NB4 (cell line): ENCODE data around the gene RPEL1.
A peak's percentile ranks its signal among the peaks of the same experiment; 100 is the strongest.

Experiments
- DNase-seq: peaks from one replicate; pipeline ENCODE4 v3.0.0; 2010; ENCODE audit warnings: low read depth
- H3K4me3 ChIP-seq: one replicate; pipeline ENCODE4 v1.5.1; 2011; ENCODE audit warnings: mild to moderate bottlenecking, low read depth, low read length, moderate library complexity
- MYC ChIP-seq: IDR thresholded peaks from 2 replicates; pipeline ENCODE4 v1.6.1; 2011; ENCODE audit warnings: low read depth, low read length
- POLR2A ChIP-seq: IDR thresholded peaks from 2 replicates; pipeline ENCODE4 v1.6.1; 2011; ENCODE audit warnings: mild to moderate bottlenecking; ENCODE audit not compliant: insufficient read length; ENCODE audit errors: extremely low read depth
- TF ChIP-seq, protein P1 (sequence below): IDR thresholded peaks from 2 replicates; pipeline ENCODE4 v1.6.1; 2011; ENCODE audit warnings: low read depth, low read length
- TF ChIP-seq, protein P2 (sequence below): IDR thresholded peaks from one replicate; pipeline ENCODE4 v1.5.1; 2012; ENCODE audit warnings: low read depth, low read length

Gene RPEL1

DNA sequence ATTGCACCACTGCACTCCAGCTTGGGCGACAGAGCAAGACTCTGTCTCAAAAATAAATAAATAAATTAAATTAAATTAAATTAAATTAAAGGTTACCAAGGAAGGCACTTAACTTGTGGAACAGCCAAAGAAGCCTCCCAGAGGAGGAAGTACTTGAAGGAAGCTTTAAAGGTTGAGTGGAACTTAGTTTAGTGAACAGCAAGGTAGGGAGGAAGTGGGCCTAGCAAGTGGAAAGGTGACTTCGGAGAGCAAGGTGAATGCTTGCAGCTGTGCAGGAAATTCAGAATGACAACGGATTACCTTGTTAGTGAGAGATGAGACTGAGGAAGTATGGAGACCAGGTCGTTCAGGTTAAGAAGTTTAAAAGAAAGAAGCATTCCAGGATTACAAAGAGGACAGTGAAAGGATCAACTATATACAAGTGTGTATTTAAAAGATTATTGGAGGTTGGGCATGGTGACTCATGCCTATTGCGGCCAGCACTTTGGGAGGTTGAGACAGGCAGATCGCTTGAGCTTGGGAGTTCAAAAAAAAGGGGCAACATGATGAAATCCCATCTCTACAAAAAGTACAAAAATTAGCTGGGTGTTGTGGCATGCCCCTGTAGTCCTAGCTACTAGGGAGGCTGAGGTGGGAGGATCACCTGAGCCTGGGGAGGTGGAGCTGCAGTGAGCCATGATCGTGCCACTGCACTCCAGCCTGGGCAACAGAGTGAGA, 12.8 kb upstream of the RPEL1 start:
- peak; percentile 77 for DNase-seq
- TF ChIP-seq, protein P1, sequence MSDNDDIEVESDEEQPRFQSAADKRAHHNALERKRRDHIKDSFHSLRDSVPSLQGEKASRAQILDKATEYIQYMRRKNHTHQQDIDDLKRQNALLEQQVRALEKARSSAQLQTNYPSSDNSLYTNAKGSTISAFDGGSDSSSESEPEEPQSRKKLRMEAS, result no peak
- TF ChIP-seq, protein P2, sequence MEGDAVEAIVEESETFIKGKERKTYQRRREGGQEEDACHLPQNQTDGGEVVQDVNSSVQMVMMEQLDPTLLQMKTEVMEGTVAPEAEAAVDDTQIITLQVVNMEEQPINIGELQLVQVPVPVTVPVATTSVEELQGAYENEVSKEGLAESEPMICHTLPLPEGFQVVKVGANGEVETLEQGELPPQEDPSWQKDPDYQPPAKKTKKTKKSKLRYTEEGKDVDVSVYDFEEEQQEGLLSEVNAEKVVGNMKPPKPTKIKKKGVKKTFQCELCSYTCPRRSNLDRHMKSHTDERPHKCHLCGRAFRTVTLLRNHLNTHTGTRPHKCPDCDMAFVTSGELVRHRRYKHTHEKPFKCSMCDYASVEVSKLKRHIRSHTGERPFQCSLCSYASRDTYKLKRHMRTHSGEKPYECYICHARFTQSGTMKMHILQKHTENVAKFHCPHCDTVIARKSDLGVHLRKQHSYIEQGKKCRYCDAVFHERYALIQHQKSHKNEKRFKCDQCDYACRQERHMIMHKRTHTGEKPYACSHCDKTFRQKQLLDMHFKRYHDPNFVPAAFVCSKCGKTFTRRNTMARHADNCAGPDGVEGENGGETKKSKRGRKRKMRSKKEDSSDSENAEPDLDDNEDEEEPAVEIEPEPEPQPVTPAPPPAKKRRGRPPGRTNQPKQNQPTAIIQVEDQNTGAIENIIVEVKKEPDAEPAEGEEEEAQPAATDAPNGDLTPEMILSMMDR, result no peak
- TF ChIP-seq POLR2A, result no peak
- no peak for TF ChIP-seq MYC
- no peak overlapping the region for H3K4me3 ChIP-seq

DNA sequence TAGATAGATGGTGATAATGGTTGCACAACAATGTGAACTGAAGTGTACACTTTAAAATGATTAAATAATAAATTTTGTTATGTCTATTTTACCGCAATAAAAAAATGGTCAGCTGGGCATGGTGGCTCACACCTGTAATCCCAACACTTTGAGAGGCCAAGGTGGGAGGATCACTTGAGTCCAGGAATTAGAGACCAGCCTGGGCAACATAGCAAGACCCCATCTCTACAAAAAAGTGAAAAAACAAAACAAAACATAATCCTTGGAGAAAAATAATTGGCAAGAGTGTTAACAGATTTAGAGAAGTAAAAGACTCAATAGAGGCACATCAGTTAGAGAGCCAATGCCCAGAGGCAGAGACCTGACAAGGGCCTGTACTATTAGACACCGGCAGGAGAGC, 9.9 kb upstream of the RPEL1 start:
- no peak for DNase-seq
- TF ChIP-seq MYC, result no peak
- TF ChIP-seq, protein P1, result no peak
- TF ChIP-seq POLR2A, result no peak
- TF ChIP-seq, protein P2, result no peak
- no peak overlapping the region for H3K4me3 ChIP-seq

DNA sequence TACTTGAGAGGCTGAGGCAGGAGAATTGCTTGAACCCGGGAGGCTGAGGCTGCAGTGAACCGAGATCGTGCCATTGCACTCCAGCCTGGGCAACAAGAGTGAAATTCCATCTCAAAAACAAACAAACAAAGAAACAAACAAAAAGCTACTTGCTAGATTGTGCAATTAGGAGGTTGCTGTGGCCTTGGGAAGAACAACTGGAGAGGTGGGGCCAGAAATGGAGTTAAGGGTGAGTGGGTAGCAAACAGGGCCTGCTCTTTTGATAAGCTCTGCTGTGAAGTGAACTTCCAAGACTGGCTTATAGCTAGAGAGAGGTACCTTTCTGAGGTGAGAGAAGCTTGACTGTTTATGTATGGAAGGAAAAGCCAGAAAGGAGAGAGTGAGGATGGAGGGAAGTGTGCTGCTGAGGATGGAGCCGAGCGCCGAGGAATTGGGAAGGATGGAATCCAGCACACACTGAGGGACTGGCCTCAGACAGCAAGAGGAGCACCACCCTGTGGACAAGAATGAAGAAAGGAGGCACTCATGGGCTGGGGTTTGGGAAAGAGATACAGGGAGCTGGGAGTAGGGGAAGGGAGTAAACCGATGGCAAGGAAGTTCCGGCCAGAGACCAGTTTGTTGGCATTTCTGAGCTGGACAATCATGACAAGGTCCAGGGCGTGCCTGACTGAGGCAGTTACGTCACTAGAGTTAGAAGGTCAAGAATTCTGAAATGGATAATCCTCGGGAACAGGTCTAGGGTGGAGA, 7.0 kb upstream of the RPEL1 start:
- TF ChIP-seq POLR2A (no peak), MYC (no peak)
- TF ChIP-seq, protein P2, result peak; percentile 3
- TF ChIP-seq, protein P1, result no peak
- no peak overlapping the region for H3K4me3 ChIP-seq
- DNase-seq, result no peak

GRCh38 chr10:103241262-103242011, 4.2 kb upstream of the RPEL1 start:
- H3K4me3 ChIP-seq, result no peak overlapping the region
- TF ChIP-seq, protein P2, result no peak
- TF ChIP-seq POLR2A, result no peak
- 0 out of 2 replicates have a peak, but pooled peaks have one; percentile 19 for TF ChIP-seq MYC
- TF ChIP-seq, protein P1, result peak; percentile 31; the same call in 1 of the 2 replicates
- peak; percentile 75 for DNase-seq

- H3K4me3 ChIP-seq, result no peak overlapping the region
- TF ChIP-seq, protein P1, result peak; percentile 61; the same call in 1 of the 2 replicates
- TF ChIP-seq, protein P2, result peak; percentile 95
- no peak for TF ChIP-seq POLR2A
- TF ChIP-seq MYC, result 0 out of 2 replicates have a peak, but pooled peaks have one; percentile 30
- peak; percentile 87 for DNase-seq
Observed at GRCh38 chr10:103244666-103245271, 918 bp upstream of the RPEL1 start.
